HG03558 (cell line): Measurements from ENCODE around the gene LAIR2.
"Not testable (repeated sequence)": the region's sequence is repeated elsewhere in the genome, so short reads cannot be mapped to it uniquely, and the experiment has no call there.

Experiments
- ATAC-seq: cut with Tn5 transposase; IDR thresholded peaks from one replicate; pipeline ENCODE4 v1.9.1; 2021; ENCODE audit warnings: moderate number of reproducible peaks; ENCODE audit not compliant: unreplicated experiment; ENCODE audit errors: extremely low read depth

The LAIR2 gene

DNA sequence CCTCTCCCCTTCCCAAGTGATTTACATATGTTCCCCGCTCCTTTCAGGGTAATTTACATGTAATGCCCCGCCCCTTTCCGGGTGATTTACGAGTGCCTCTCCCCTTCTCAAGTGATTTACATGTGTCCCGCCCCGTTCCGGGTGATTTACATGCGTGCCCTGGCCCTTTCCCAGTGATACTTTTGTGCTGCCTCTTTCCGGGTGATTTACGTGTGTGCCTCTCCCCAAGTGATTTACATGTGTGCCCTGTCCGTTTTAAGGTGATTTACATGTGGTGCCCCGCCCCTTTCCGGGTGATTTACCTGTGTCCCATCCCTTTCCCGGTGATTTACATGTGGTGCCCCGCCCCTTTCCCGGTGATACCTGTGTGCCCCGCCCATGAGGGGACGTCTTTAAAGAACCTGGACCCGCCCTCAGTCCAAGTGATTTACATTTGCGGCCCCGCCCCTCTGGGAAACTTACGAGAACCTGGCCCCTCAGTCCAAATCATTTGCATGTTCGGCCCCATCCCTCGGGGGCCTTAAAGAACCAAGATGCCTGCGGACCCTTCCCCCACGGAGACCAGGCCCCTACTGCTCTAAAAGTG, 38.5 kb upstream of the LAIR2 start:
- peak; percentile 22 for ATAC-seq

DNA sequence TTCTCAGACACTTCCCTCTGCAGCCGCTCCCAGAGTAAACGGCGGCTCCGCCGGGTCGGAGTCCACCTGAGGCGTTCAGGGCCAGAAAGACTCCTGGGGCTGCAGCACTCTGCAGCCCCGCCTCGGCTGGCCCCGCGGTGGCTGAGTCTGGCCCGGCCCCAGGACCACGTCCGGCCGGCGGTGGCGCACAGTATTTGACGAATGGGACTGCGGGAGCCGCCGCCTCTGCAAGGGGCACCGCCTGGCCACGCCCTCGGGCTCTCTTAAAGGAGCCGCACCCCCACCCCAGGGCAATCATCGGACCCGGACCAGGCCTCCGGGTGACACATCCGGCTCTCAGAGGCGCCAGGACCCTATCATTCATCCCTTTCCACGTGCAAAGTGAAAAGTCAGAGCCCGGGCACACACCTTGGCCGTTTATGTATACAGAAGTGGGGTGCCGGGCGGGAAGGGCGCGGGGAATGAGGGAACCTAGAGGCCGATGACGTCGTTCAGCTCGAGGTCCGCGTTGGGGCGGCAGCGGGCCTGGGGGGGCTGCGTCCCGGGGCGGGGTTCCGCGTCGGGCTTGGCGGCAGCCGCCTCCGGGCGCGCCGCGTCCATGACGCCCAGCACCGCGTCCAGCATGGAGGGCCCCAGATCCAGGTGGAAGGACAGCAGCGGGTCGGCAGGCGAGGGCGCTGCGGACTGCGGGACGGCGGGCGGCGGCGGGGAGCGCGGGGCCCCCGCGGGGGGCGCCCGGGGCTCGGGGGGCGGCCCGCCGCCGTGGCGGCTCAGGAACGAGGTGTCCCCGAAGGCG, 37.8 kb upstream of the LAIR2 start:
- ATAC-seq = peak; percentile 23

DNA sequence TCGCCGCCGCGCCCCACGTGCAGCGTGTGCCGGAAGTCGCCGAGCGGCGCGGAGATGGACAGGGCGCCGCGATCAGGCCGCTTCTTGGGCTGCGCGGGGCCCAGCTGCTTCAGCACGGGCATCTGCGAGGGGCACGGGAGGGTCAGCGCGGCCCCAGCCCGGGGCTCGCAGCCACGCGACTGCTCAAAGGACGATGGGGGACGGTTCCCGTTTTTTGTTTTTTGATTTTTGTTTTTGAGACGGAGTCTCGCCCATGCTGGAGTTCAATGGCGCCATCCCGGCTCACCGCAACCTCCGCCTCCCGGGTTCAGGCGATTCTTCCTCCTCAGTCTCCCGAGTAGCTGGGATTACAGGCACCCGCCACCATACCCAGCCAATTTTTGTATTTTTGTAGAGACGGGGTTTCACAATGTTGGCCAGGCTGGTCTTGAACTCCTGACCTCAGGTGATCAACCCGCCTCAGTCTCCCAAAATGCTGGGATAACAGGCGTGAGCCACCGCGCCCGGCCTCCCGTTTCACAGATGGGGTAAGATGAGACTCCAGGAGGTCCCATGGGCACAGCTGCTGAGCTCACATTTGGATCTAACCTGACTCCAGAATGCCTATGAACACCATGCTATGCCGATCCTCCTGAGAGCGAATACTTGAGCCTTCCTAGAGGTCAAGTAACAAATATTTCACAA, 37.1 kb upstream of the LAIR2 start:
- ATAC-seq = no peak

DNA sequence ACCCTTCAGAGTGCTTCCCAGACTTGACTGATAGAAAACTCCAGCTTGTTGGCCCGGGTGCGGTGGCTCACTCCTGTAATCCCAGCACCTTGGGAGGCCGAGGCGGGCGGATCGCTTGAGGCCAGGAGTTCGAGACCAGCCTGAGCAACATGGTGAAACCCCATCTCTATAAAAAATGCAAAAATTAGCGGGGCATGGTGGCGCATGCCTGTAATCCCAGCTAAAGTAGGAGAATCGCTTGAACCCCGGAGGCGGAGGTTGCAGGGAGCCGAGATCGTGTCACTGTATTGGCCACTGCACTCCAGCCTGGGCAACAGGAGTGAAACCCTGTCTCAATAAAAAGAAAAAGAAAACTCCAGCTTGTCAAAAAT, 36.5 kb upstream of the LAIR2 start:
- ATAC-seq = not testable (repeated sequence)

DNA sequence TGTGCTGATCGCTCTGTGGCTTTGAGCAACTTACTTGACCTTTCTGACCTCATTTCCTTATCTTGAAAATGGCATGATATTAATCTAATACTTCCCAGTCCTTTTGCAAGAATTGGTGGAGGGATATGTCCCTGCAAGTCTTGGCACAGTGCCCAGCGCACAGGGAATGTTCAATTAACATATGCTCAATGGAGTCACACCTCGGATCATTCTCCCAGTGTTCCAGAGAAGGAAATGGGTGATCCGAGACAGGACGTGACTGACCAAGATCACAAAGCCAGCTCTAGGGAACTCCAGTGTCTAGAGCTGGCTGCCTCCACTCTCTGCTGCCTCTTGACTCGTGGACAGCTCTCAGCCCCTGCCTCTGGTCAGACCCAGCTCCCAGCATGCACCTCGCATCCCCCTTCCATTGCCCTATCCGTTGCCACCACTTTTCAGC, 33.1 kb upstream of the LAIR2 start:
- ATAC-seq = no peak

DNA sequence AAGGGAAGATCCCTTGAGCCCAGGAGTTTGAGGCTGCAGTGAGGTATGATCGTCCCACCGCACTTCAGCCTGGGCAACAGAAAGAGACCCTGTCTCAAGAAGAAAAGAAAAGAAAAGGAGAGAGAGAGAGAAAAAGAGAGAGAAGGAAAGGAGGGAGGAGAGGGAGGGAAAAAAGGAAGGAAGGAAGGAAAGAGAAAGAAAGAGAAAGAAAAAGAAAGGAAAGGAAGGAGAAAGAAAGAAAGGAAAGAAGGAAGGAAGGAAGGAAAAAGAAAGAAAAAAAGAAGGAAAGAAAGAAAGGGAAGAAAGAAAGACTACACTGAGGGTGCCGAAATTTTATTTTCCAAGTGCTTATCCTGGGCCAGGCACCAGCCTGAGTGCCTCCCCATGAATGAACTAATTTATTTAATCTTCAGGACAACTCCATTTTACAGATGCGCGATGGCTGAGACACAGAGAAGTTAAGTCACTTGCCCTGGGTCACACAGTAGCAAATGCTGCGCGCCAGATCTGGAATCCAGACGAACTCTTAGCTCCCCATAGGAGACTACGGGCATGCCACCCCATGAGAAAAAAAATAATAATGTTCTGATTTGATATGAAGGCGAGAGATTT, 32.2 kb upstream of the LAIR2 start:
- ATAC-seq = no peak

DNA sequence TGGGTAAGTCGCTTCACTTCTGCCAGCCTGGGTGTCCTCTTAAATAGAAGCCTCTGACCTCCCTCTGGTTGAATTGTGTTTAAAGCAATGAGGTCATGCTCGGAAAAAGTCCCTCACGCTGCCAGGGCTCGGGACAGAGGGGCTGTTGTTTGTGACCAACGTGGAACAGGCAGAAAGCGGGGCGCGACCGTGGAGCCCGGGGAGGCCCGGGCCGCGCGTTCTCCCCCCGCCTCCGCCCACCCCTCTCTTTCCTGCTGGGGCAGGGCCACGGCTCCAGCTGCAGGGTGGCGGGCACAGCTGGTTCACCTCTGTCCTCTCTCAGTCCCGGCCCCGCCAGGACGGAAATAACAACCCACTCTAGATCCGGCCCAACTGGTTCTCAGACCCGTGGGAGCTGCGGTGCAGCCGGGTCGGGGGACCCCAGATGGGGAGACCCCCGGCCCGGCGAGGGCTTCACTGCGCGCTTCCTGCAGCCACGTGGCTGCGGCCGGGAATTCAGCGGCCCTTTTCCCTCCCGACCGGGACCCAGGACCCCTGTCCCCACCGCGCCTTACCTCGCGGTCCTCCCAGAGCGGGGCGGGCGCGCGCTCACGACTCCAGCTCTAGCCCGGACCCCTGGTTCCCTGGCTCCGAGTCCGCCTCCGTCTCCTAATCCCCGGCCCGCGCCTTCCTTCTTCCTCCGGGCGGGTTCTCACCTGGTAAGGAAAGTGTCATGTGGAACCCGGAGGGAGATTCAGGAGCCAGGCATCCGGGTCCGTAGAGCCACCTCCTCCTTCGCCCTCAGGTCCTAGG, 31.4 kb upstream of the LAIR2 start:
- no peak for ATAC-seq

DNA sequence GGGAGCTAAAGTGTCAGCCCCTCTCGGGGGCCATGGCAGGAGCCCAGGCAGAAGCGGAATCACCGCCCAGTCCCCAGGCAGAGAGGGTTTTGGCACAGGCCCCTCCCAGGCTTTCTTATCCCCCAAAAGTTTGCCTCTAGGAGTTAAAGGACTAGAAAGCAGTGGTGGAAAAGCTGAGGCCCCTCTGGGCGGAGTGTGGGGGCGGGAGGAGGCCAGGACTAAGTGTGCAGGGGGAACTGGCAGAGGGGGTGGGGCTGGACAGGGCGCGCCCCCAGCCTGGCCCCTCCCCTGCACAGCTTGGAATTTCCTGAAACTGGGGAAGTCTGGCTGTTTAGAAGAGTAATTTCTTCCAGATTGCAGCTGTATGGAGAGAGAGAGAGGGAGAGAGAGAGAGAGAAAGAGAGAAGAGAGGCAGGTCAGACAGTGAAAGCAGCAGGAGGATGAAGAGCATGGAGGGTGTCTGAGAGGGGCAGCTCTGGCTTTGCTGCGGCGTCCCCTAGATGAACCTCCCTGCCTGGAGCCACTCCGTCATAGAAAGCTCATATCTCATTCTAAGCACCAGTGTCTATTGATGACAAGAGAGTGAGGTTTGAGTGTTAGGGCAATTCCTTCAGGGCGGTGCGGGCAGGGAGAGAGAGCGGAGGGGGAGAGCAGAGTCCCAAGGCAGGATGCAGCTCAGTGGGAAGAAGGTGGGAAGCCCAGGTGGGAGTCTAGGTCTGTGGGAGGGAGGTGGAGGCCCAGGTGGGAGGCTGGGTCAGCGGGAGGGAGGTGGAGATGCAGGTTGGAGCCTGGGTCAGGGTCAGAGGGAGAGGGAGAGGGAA, 29.4 kb upstream of the LAIR2 start, which contains the start of gene CDC42EP5:
Gene CDC42EP5 (minus strand): TSS at position 226 of the 821 bp plus-strand sequence. CDS start 7,749 bp downstream, outside the sequence.
- no peak for ATAC-seq

DNA sequence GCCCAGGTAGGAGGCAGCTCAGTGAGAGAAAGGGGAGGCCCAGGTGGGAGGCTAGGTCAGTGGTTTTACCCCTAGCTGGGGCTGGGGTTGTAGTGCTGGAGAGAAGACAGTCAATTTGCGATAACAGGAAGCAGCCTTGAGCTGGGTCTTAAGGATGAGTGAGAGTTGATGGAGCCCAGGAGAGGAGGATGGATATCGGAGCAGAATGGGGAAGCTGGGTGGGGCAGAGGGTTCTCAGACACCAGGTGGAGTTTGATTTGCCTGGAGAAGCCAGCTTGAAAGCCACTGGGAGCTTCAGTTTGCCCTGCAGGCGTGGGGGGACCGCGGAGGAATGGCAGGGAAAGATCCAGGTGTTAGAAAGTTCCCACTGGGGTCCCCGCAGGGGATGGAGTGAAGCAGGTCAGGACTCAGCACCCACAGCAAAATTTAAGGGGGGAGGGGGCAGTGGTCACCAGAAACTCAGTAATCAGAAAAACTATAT, 28.7 kb upstream of the LAIR2 start:
- no peak for ATAC-seq

DNA sequence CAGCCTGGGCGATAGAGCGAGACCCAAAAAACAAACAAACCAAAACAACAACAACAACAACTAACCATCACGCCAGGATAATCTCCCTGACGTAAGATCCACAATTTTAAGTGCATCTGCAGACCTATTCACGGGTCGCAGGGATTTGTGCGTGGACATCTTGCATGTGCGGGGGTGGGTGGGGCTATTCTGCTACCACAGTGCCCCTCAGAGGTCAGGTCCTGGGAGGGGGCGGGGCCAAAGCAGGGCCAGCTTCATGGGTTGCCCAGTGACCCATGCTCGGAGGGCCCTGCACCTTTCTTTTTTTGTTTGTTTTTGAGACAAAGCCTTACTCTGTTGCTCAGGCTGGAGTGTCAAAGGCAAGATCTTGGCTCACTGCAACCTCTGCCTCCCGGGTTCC, 26.9 kb upstream of the LAIR2 start:
- no peak for ATAC-seq

DNA sequence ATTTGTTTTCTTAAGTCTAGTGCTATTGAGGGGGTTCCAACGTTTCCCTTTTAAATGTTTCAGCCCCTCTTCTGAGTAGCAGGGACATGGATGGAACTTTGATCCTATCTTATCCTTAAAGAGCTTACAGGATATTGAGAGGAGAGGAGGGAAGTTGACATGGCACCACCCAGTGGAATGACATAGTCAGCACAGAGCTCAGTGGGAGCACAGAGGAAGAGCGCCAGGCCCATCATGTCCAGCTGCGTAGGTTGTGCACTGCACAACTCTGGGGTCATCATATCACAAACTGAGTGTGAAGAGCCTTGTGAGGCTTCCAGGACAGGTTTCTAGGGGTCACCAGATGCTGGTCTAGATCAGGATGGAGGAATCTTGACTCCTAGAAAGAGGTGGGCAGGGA, 25.0 kb upstream of the LAIR2 start:
- no peak for ATAC-seq

DNA sequence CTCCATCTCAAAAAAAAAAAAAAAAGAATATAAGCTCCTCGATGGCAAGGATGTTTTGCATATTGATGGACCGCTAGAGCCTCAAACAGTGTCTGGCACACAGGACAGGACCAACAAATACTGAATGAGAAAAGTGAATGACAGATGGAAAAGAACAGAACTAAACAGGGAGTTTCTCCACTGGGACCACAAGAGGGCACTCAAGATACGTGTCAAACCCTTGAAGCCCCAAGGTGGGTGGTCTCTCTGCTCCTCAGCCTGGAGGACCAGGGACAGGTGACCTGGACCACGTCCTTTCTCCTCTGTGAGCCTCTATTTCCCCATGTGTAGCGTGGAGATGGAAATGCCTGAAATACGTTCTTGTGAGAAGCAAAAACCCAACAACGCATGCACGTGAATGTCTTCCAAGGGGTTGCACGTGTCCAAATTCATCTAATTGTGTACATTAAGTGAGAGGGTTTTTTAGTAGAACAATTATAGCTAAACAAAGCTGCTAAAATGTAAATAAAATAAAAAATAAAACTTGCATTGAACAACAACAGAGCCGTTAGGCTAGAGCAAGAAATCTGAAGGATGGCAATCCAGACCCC, 23.9 kb upstream of the LAIR2 start:
- no peak for ATAC-seq

DNA sequence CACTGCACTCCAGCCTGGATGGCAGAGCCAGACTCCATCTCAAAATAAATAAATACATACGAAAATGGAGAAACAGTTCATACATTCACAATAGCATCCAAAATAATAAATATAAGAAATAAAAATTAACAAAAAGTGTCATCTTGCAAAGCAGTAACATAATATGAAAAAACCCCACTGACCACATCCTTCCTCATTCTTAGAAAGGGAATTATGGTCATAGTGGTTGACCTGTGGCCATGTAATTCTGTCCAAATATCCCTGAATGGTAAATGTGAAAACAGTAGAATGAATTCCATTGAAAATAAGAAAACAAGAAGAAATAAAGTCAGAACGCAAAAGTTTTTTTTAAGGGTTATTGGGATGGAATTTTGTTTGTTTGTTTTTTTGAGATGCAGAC, 22.6 kb upstream of the LAIR2 start:
- ATAC-seq = no peak

DNA sequence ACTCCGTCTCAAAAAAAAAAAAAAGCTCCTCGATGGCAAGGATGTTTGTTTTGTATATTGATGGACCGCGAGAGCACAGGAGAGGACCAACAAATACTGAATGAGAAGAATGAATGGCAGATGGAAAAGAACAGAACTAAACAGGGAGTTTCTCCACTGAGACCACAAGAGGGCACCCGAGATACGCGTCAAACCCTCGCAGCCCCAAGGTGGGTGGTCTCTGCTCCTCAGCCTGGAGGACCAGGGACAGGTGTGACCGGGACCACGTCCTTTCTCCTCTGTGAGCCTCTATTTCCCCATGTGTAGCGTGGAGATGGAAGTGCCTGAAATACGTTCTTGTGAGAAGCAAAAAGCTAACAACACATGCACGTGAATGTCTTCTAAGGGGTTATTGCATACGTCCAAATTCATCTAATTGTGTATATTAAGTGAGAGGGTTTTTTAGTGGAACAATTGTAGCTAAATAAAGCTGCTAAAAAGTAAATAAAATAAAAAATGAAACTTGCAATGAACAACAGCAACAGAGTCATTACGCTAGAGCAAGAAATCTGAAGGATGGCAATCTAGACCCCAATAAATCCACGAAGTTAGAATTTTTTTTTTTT, 21.2 kb upstream of the LAIR2 start:
- ATAC-seq = no peak

DNA sequence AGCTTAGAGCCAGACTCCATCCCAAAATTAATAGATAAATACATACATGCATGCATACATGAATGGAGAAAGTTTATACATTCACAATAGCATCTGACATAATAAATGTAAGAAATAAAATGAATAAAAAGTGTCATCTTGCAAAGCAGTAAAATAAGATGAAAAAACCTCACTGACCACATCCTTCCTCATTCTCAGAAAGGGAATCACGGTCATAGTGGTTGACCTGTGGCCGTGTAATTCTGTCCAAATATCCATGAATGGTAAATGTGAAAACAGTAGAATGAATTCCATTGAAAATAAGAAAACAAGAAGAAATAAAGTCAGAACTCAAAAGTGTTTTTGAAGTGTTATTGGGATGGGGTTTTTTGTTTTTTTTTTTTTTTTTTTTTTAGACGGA, 19.7 kb upstream of the LAIR2 start:
- no peak for ATAC-seq

DNA sequence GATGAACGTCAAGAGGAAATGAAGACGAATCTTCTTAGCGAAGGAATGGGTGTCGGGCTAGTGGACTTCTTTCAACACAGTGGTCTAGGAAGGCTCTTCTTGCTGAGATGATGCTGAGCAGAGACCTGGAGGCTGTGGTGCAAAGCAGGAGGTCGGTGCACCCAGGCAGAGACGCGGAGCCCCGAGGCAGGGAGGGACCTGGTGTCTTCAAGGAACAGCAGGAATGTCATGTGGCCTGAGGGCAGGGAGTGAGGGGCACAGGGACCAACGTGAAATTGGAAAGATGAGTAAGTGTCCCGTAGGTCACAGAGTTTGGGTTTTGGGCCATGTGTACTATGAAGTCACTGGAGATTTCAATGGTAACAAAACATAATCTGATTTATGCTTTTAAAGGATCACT, 18.2 kb upstream of the LAIR2 start:
- ATAC-seq = no peak

DNA sequence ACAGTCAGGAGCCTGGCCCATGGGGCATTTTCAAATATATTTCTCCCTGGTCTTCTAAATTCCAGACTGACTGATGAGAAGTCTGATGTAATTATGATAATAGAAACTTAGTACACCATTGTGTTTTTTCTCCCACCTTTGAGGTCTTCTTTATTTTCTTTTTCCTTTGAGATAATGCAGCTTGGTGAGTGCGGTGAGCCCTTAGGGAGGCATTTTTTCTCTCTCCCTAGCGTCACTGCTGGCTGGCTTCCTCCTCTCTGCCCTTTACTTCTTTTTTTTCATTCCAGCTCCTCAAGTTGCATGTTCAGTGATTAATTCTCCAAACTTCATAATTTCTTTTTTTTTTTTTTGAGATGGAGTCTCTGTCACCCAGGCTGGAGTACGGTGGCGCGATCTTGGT, 16.8 kb upstream of the LAIR2 start:
- no peak for ATAC-seq

DNA sequence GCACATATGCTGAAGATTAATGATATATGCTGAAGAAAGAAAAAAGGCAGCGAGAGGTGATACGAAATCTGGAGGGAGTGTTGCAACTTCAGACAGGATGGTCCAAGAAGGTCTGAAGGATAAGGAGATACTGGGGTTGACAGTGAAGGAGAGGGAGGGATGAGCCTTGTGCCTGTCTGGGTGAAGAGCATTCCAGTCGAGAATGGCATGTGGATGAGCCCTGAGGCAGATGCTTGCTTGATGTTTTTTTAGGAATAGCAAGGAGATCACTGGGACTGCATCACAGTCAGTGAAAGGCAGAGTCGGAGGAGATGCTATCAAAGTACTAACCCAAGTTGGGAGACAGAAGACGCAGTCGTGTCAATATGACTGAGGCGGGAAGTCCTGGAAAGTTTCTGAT, 13.3 kb upstream of the LAIR2 start:
- no peak for ATAC-seq
